ENCODE measurements around the gene RSRP1. TPM values are rescaled to one million over a fixed set of nuclear protein-coding genes. Genes with fewer than 3 reads are reported as not detected.

The RSRP1 gene
- total and polyA plus RNA-seq, 2 donors (not counting 3 experiments of a cell fraction or from before 2014, with no cell fraction given), result 50.5 to 99.4 TPM

GRCh38 chr1:25255706-25256577 is 8.7 kb upstream of the RSRP1 start:
- DNase-seq (ENCODE audit: low read depth, low spot score), result no peak
- Histone ChIP-seq H3K9ac (replicated peaks; ENCODE audit: extremely low read depth, insufficient read depth, low read length) (no peak overlapping the region), H4K20me1 (replicated peaks; ENCODE audit: control insufficient read depth, extremely low read depth, insufficient read depth, low read length) (no peaks in the 10 kb centered on the region), H3K36me3 (ENCODE audit: control insufficient read depth in 2 of 2, extremely low read depth in 1 of 2, insufficient read depth in 2 of 2, low read length in 2 of 2) (no peaks in the 10 kb centered on the region), H3K4me1 (ENCODE audit: control insufficient read depth, extremely low read depth, insufficient read depth, low read length) (peaks cover 8% of the 10 kb centered on the region), H3K9me1 (replicated peaks; ENCODE audit: control insufficient read depth, extremely low read depth, insufficient read depth, low read length) (no peaks in the 10 kb centered on the region), H2AFZ (ENCODE audit: low read depth, low read length) (no peak overlapping the region), H3K4me3 (replicated peaks in 1 of 3; ENCODE audit: insufficient read depth in 1 of 3, low read depth in 1 of 3, low read length in 3 of 3) (no peak overlapping the region), H3K4me2 (ENCODE audit: insufficient read depth, low read length) (no peak overlapping the region), H3K27ac (ENCODE audit: insufficient read depth, low read depth, low read length) (no peak overlapping the region), H3K79me2 (ENCODE audit: control insufficient read depth, insufficient read depth, low read length) (no peaks in the 10 kb centered on the region), H3K9me3 (replicated peaks; ENCODE audit: control insufficient read depth, insufficient read depth, low read length) (no peaks in the 10 kb centered on the region), H3K27me3 (ENCODE audit: control insufficient read depth in 2 of 2, insufficient read depth in 2 of 2, low read length in 2 of 2) (no peaks in the 10 kb centered on the region)
- intact Hi-C loops (cut with micrococcal nuclease), result no loop called here
- no peak for TF ChIP-seq JUN (IDR thresholded peaks at IDR 0.05; ENCODE audit: borderline replicate concordance, insufficient read depth, insufficient read length, low read depth)
- no peak for TF ChIP-seq FOS (IDR thresholded peaks at IDR 0.05; ENCODE audit: borderline replicate concordance, insufficient read depth, low read length)
- no peak for TF ChIP-seq MAX (IDR thresholded peaks at IDR 0.05; ENCODE audit: insufficient read depth, insufficient read length)
- TF ChIP-seq POLR2A (IDR thresholded peaks at IDR 0.05; ENCODE audit: low read depth, low read length), result no peak
- no peak for TF ChIP-seq GATA2 (IDR thresholded peaks at IDR 0.05; ENCODE audit: insufficient read depth, insufficient read length, low read depth, low read length)
- TF ChIP-seq POLR2AphosphoS5 (IDR thresholded peaks at IDR 0.05; ENCODE audit: insufficient read depth, low read depth, low read length), result no peak
- no peak for TF ChIP-seq CTCF (IDR thresholded peaks at IDR 0.05; ENCODE audit: extremely low read depth in 1 of 2, insufficient read depth in 1 of 2, low read depth in 1 of 2, low read length in 2 of 2)
- no peak for TF ChIP-seq EZH2 (IDR thresholded peaks at IDR 0.05; ENCODE audit: borderline replicate concordance, low read depth, low read length, severe bottlenecking)
- TF ChIP-seq MYC (IDR thresholded peaks at IDR 0.05; ENCODE audit: low read depth, low read length), result no peak
- CTCF ChIA-PET, result interaction anchor here (0.9 kb wide), 1 partner anchor 17 kb away, joined by 4 read pairs; no protein-coding TSS in a partner anchor
- dilution Hi-C loops (cut with MboI; ENCODE audit: extremely low pct_ligation_motif_present, low sequenced_read_pairs), result no loop called here
- POLR2A ChIA-PET, result interaction anchor here (3.4 kb wide), 1 partner anchor 8 kb away, joined by 17 read pairs; the partner anchor contains the start of gene RSRP1
- no TSS peak for BruUV-seq (replicated peaks)
- FAIRE-seq, result no peak

All from endothelial cell of umbilical vein (primary cell).